Astrocyte (in vitro differentiated cells and primary cell): ENCODE results near the gene DDR2. TPM values are rescaled to one million over a fixed set of nuclear protein-coding genes. Genes with fewer than 3 reads are reported as not detected.

ENCODE experiments used
- DNase-seq: peaks from one replicate; pipeline ENCODE4 v3.0.0-alpha.2; 2010; ENCODE audit warnings: low read depth
- FAIRE-seq: peaks from 2 replicates; lab custom pipeline; 2011; peaks lifted over from hg19 to GRCh38; lab: Jason Lieb, UNC
- H2AFZ ChIP-seq: 2 replicates; pipeline ENCODE4 v1.6.0; 2012; ENCODE audit warnings: low read depth, low read length, inconsistent platforms
- H3K27ac ChIP-seq: 2 replicates; pipeline ENCODE4 v1.5.1; 2011; ENCODE audit warnings: low read depth, low read length, inconsistent platforms
- H3K27me3 ChIP-seq: 2 replicates; pipeline ENCODE4 v1.6.0; 2011; ENCODE audit warnings: low read length, inconsistent platforms; ENCODE audit not compliant: insufficient read depth
- H3K36me3 ChIP-seq: 2 replicates; pipeline ENCODE4 v1.5.1; 2011; ENCODE audit warnings: low read length, inconsistent platforms; ENCODE audit not compliant: insufficient read depth
- H3K4me1 ChIP-seq: 2 replicates; pipeline ENCODE4 v1.5.1; 2011; ENCODE audit warnings: low read length, inconsistent platforms; ENCODE audit not compliant: insufficient read depth
- H3K4me2 ChIP-seq: 2 replicates; pipeline ENCODE4 v1.6.0; 2012; ENCODE audit warnings: low read length, inconsistent platforms
- H3K4me3 ChIP-seq: 2 replicates; pipeline ENCODE4 v1.5.1; 2011; ENCODE audit warnings: low read depth, mild to moderate bottlenecking, low read length, inconsistent platforms; ENCODE audit not compliant: insufficient read depth
- H3K79me2 ChIP-seq: 2 replicates; pipeline ENCODE4 v1.6.0; 2012; ENCODE audit warnings: mild to moderate bottlenecking, low read length, inconsistent platforms; ENCODE audit not compliant: insufficient read depth
- H3K9ac ChIP-seq: 2 replicates; pipeline ENCODE4 v1.6.0; 2012; ENCODE audit warnings: mild to moderate bottlenecking, low read length, inconsistent platforms
- H3K9me3 ChIP-seq: 2 replicates; pipeline ENCODE4 v1.5.1; 2012; ENCODE audit warnings: low read depth, mild to moderate bottlenecking, low read length, inconsistent platforms; ENCODE audit not compliant: insufficient read depth
- H4K20me1 ChIP-seq: 2 replicates; pipeline ENCODE4 v1.6.0; 2012; ENCODE audit warnings: low read length, inconsistent platforms; ENCODE audit not compliant: insufficient read depth
- H3K27ac Mint-ChIP-seq: one replicate; pipeline ENCODE4 v1.8.0; 2021; ENCODE audit warnings: mild to moderate bottlenecking, mixed read lengths; ENCODE audit not compliant: unreplicated experiment
- H3K27me3 Mint-ChIP-seq: one replicate; pipeline ENCODE4 v1.8.0; 2021; ENCODE audit warnings: low read depth, mixed read lengths; ENCODE audit not compliant: unreplicated experiment
- H3K36me3 Mint-ChIP-seq: one replicate; pipeline ENCODE4 v1.8.0; 2021; ENCODE audit warnings: low read depth, mixed read lengths; ENCODE audit not compliant: unreplicated experiment
- H3K4me1 Mint-ChIP-seq: one replicate; pipeline ENCODE4 v1.8.0; 2021; ENCODE audit warnings: low read depth, mixed read lengths; ENCODE audit not compliant: unreplicated experiment
- H3K4me3 Mint-ChIP-seq: one replicate; pipeline ENCODE4 v1.8.0; 2021; ENCODE audit warnings: mild to moderate bottlenecking, moderate library complexity, mixed read lengths; ENCODE audit not compliant: unreplicated experiment
- H3K9me3 Mint-ChIP-seq: one replicate; pipeline ENCODE4 v1.8.0; 2021; ENCODE audit warnings: mild to moderate bottlenecking, mixed read lengths; ENCODE audit not compliant: unreplicated experiment
- CTCF ChIP-seq: IDR thresholded peaks from 2 replicates; pipeline ENCODE4 v1.5.1; 2011; ENCODE audit warnings: low read depth, mild to moderate bottlenecking, inconsistent platforms, low read length, moderate library complexity; ENCODE audit not compliant: insufficient read depth
- EZH2 ChIP-seq: IDR thresholded peaks from 2 replicates; pipeline ENCODE4 v1.6.1; 2012; ENCODE audit warnings: mild to moderate bottlenecking, low read length, inconsistent platforms; ENCODE audit not compliant: insufficient read depth
- total RNA-seq: library from RNA; stranded (reverse); gene quantifications from 2 replicates; pipeline ENCODE4 v1.2.1, GENCODE V29; 2021

The DDR2 gene
- total RNA-seq, 1 donor from 2014 or later = 15.3 TPM

DNA sequence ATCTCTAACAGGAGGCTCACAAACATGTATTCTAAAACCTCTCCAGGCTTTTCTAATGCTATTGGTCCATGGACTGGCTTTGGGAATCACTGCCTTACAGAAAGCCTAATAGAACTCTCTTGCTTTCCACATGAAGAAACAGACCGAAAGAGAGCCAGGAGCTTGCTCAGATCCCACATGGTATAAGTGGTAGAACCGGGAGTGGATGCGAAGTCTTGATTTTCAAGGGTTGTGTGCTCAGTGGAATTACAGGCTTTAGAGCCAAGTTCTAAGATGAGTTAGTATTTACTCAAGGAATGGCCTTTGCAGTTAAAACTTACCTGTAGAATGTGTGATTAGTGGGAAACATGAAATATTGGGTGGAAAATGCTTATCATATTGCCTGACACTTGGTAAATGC, 103.9 kb downstream of the DDR2 start:
- H3K27me3 ChIP-seq = no peaks in the 10 kb centered on the region
- H3K4me1 ChIP-seq = no peaks in the 10 kb centered on the region
- Mint-ChIP-seq H3K27ac (no peak overlapping the region), H3K27me3 (peaks cover 4% of the 10 kb centered on the region), H3K4me3 (no peak overlapping the region), H3K4me1 (no peaks in the 10 kb centered on the region), H3K9me3 (peaks cover 2% of the 10 kb centered on the region), H3K36me3 (peaks cover 4% of the 10 kb centered on the region)
- H3K36me3 ChIP-seq = no peaks in the 10 kb centered on the region
- no peak overlapping the region for H3K4me2 ChIP-seq
- no peak overlapping the region for H3K9ac ChIP-seq
- no peak for DNase-seq
- TF ChIP-seq EZH2 (no peak), CTCF (no peak)
- H3K4me3 ChIP-seq = no peak overlapping the region
- H3K79me2 ChIP-seq = no peaks in the 10 kb centered on the region
- H4K20me1 ChIP-seq = peaks cover 8% of the 10 kb centered on the region
- no peak for FAIRE-seq
- H3K9me3 ChIP-seq = no peaks in the 10 kb centered on the region
- H2AFZ ChIP-seq = no peak overlapping the region
- no peak overlapping the region for H3K27ac ChIP-seq

GRCh38 chr1:162736633-162737067, 104.4 kb downstream of the DDR2 start:
- H3K79me2 ChIP-seq = no peaks in the 10 kb centered on the region
- Mint-ChIP-seq H3K27me3 (peaks cover 4% of the 10 kb centered on the region), H3K4me3 (no peak overlapping the region), H3K27ac (no peak overlapping the region), H3K4me1 (no peaks in the 10 kb centered on the region), H3K9me3 (peaks cover 2% of the 10 kb centered on the region), H3K36me3 (peaks cover 4% of the 10 kb centered on the region)
- peak; percentile 17 for FAIRE-seq
- H3K4me3 ChIP-seq = no peak overlapping the region
- H2AFZ ChIP-seq = no peak overlapping the region
- no peak for TF ChIP-seq EZH2
- TF ChIP-seq CTCF = no peak
- no peak overlapping the region for H3K27ac ChIP-seq
- peaks cover 8% of the 10 kb centered on the region for H4K20me1 ChIP-seq
- DNase-seq = no peak
- no peak overlapping the region for H3K9ac ChIP-seq
- no peaks in the 10 kb centered on the region for H3K27me3 ChIP-seq
- H3K4me2 ChIP-seq = no peak overlapping the region
- H3K4me1 ChIP-seq = no peaks in the 10 kb centered on the region
- no peaks in the 10 kb centered on the region for H3K36me3 ChIP-seq
- H3K9me3 ChIP-seq = no peaks in the 10 kb centered on the region

- Histone ChIP-seq H3K4me1 (no peaks in the 10 kb centered on the region), H3K36me3 (no peaks in the 10 kb centered on the region), H4K20me1 (no peaks in the 10 kb centered on the region), H3K4me2 (no peak overlapping the region), H3K9ac (no peak overlapping the region), H3K27me3 (no peaks in the 10 kb centered on the region), H3K9me3 (no peaks in the 10 kb centered on the region), H3K4me3 (no peak overlapping the region), H3K27ac (no peak overlapping the region), H2AFZ (no peak overlapping the region), H3K79me2 (no peaks in the 10 kb centered on the region)
- Mint-ChIP-seq H3K9me3 (no peaks in the 10 kb centered on the region), H3K4me3 (no peak overlapping the region), H3K27ac (no peak overlapping the region), H3K4me1 (no peaks in the 10 kb centered on the region), H3K36me3 (peaks cover 2% of the 10 kb centered on the region), H3K27me3 (no peaks in the 10 kb centered on the region)
- no peak for FAIRE-seq
- TF ChIP-seq CTCF = no peak
- TF ChIP-seq EZH2 = no peak
- DNase-seq = no peak
Measured at GRCh38 chr1:162740755-162741154, 108.5 kb downstream of the DDR2 start.
